ENCODE data around the gene DNAJB13. TPM values are rescaled to one million over a fixed set of nuclear protein-coding genes. Genes with fewer than 3 reads are reported as not detected.

DNAJB13 gene
- polyA plus RNA-seq, 1 donor from 2014 or later: not detected

GRCh38 chr11:73972187-73972586 lies 21.4 kb downstream of the DNAJB13 start:
- H3K27ac ChIP-seq (ENCODE audit: low read length): no peak overlapping the region
- H3K4me2 ChIP-seq (ENCODE audit: low read length): no peak overlapping the region
- no peaks in the 10 kb centered on the region for H3K36me3 ChIP-seq (ENCODE audit: insufficient read depth, low read length)
- TF ChIP-seq EZH2 (IDR thresholded peaks at IDR 0.05; ENCODE audit: borderline replicate concordance, insufficient read depth, low read length, poor library complexity, severe bottlenecking) (no peak), SMC3 (conservative IDR thresholded peaks at IDR 0.05; ENCODE audit: poor library complexity) (no peak), RAD21 (conservative IDR thresholded peaks at IDR 0.05) (no peak), CTCF (IDR thresholded peaks at IDR 0.05; ENCODE audit: poor library complexity, severe bottlenecking) (no peak), MXI1 (conservative IDR thresholded peaks at IDR 0.05; ENCODE audit: poor library complexity, severe bottlenecking) (no peak), TAF1 (IDR thresholded peaks at IDR 0.05; ENCODE audit: low read depth) (no peak), REST (IDR thresholded peaks at IDR 0.05; ENCODE audit: borderline replicate concordance) (no peak), POLR2AphosphoS5 (IDR thresholded peaks at IDR 0.05) (no peak), EP300 (conservative IDR thresholded peaks at IDR 0.05; ENCODE audit: poor library complexity, severe bottlenecking) (no peak)
- H2AFZ ChIP-seq (ENCODE audit: low read depth, low read length): no peak overlapping the region
- no peaks in the 10 kb centered on the region for H3K79me2 ChIP-seq (replicated peaks; ENCODE audit: insufficient read depth, low read length)
- no peak overlapping the region for H3K4me3 ChIP-seq (ENCODE audit: low read length)
- no peaks in the 10 kb centered on the region for H3F3A ChIP-seq (ENCODE audit: insufficient read depth, low read length, poor library complexity, severe bottlenecking)
- H3K9me3 ChIP-seq (ENCODE audit: low read length): no peaks in the 10 kb centered on the region
- H3K9me2 ChIP-seq (ENCODE audit: insufficient read depth, low read length): no peaks in the 10 kb centered on the region
- H3K27me3 ChIP-seq (ENCODE audit: insufficient read depth, low read depth, low read length): no peaks in the 10 kb centered on the region
- no peaks in the 10 kb centered on the region for H4K20me1 ChIP-seq (ENCODE audit: insufficient read depth)
- H3K9ac ChIP-seq (ENCODE audit: low read length): no peak overlapping the region

GRCh38 chr11:73972620-73973449 lies 22.0 kb downstream of the DNAJB13 start:
- Histone ChIP-seq H3K4me2 (ENCODE audit: low read length) (no peak overlapping the region), H3K4me3 (ENCODE audit: low read length) (no peak overlapping the region), H3K36me3 (ENCODE audit: insufficient read depth, low read length) (no peaks in the 10 kb centered on the region), H3K79me2 (replicated peaks; ENCODE audit: insufficient read depth, low read length) (no peaks in the 10 kb centered on the region), H3F3A (ENCODE audit: insufficient read depth, low read length, poor library complexity, severe bottlenecking) (no peaks in the 10 kb centered on the region), H3K9me2 (ENCODE audit: insufficient read depth, low read length) (no peaks in the 10 kb centered on the region), H3K9me3 (ENCODE audit: low read length) (no peaks in the 10 kb centered on the region), H2AFZ (ENCODE audit: low read depth, low read length) (no peak overlapping the region), H3K27ac (ENCODE audit: low read length) (no peak overlapping the region), H4K20me1 (ENCODE audit: insufficient read depth) (no peaks in the 10 kb centered on the region), H3K9ac (ENCODE audit: low read length) (no peak overlapping the region), H3K27me3 (ENCODE audit: insufficient read depth, low read depth, low read length) (no peaks in the 10 kb centered on the region)
- no peak for TF ChIP-seq CTCF (IDR thresholded peaks at IDR 0.05; ENCODE audit: poor library complexity, severe bottlenecking)
- TF ChIP-seq POLR2AphosphoS5 (IDR thresholded peaks at IDR 0.05): no peak
- no peak for TF ChIP-seq RAD21 (conservative IDR thresholded peaks at IDR 0.05)
- TF ChIP-seq EP300 (conservative IDR thresholded peaks at IDR 0.05; ENCODE audit: poor library complexity, severe bottlenecking): no peak
- TF ChIP-seq EZH2 (IDR thresholded peaks at IDR 0.05; ENCODE audit: borderline replicate concordance, insufficient read depth, low read length, poor library complexity, severe bottlenecking): no peak
- TF ChIP-seq REST (IDR thresholded peaks at IDR 0.05; ENCODE audit: borderline replicate concordance): no peak
- TF ChIP-seq SMC3 (conservative IDR thresholded peaks at IDR 0.05; ENCODE audit: poor library complexity): no peak
- TF ChIP-seq MXI1 (conservative IDR thresholded peaks at IDR 0.05; ENCODE audit: poor library complexity, severe bottlenecking): no peak
